Left forelimb (tissue), 1 donor: Measurements from ENCODE around the gene POR.
"Not testable (repeated sequence)": the region's sequence is repeated elsewhere in the genome, so short reads cannot be mapped to it uniquely, and the experiment has no call there.

Source experiments
- DNase-seq: peaks from one replicate; pipeline ENCODE4 v3.0.0-alpha.2; 2018; ENCODE audit warnings: low spot score

POR gene

GRCh38 chr7:75914655-75915415 lies at the start of gene POR:
Gene POR, plus strand, starts transcription at chr7:75915155. Its CDS starts 38,847 bp downstream, at chr7:75954002.
- DNase-seq: peak; percentile 97

- no peak for DNase-seq
Measured at GRCh38 chr7:75866114-75866488, 48.9 kb upstream of the POR start.

GRCh38 chr7:75866489-75867389 lies 48.2 kb upstream of the POR start:
- no peak for DNase-seq

GRCh38 chr7:75867390-75867717 lies 47.6 kb upstream of the POR start:
- DNase-seq: no peak

GRCh38 chr7:75868153-75868552 lies 46.8 kb upstream of the POR start:
- DNase-seq: no peak

GRCh38 chr7:75869776-75870379 lies 45.1 kb upstream of the POR start:
- no peak for DNase-seq

GRCh38 chr7:75870557-75871161 lies 44.3 kb upstream of the POR start:
- no peak for DNase-seq

GRCh38 chr7:75872073-75872782 lies 42.7 kb upstream of the POR start:
- DNase-seq: no peak

GRCh38 chr7:75874180-75874579 lies 40.8 kb upstream of the POR start:
- DNase-seq: not testable (repeated sequence)

- DNase-seq: no peak
Measured at GRCh38 chr7:75875113-75876080, 39.6 kb upstream of the POR start.

GRCh38 chr7:75876126-75876881 lies 38.7 kb upstream of the POR start:
- DNase-seq: no peak

GRCh38 chr7:75878312-75878768 lies 36.6 kb upstream of the POR start:
- DNase-seq: no peak

- peak; percentile 98 for DNase-seq
Measured at GRCh38 chr7:75878769-75879611, 36.0 kb upstream of the POR start, which contains the start of gene RHBDD2. Gene RHBDD2, plus strand, starts transcription at chr7:75879034. Its CDS starts 49 bp downstream, at chr7:75879083.

- DNase-seq: no peak
Measured at GRCh38 chr7:75879771-75880184, 35.2 kb upstream of the POR start.

GRCh38 chr7:75880242-75880641 lies 34.7 kb upstream of the POR start:
- DNase-seq: no peak

- DNase-seq: no peak
Measured at GRCh38 chr7:75881436-75882095, 33.4 kb upstream of the POR start.

GRCh38 chr7:75883265-75883824 lies 31.6 kb upstream of the POR start:
- DNase-seq: not testable (repeated sequence)

- DNase-seq: no peak
Measured at GRCh38 chr7:75884476-75884875, 30.5 kb upstream of the POR start.
